A673 (cell line): ENCODE data around the gene HMX1. TPM values are rescaled to one million over a fixed set of nuclear protein-coding genes. Genes with fewer than 3 reads are reported as not detected.

ENCODE experiments used
- BruUV-seq: library from RNA; stranded (reverse); fragments of 400-500 nt; replicated peaks from 2 replicates; lab custom pipeline; 2021; lab: Mats Ljungman, UMichigan
- CTCF ChIA-PET: fragments of 300-600 bp; sonication (Branson Sonifier 250); formaldehyde crosslinking; loops from one replicate; lab custom pipeline; 2022; ENCODE audit warnings: antibody characterized with exemption; lab: Charles Lee
- POLR2A ChIA-PET: fragments of 300-600 bp; sonication (Branson Sonifier 250); formaldehyde crosslinking; loops from one replicate; lab custom pipeline; 2022; ENCODE audit warnings: antibody characterized with exemption; ENCODE audit not compliant: low non-redundant PET; lab: Charles Lee
- DNase-seq: peaks from one replicate; pipeline ENCODE4 v3.0.0-alpha.2; 2015; ENCODE audit warnings: low spot score
- H3K27ac ChIP-seq: fragments of 200-600 bp; sonication (generic); 2 replicates; pipeline ENCODE4 v1.5.1; 2016; ENCODE audit warnings: mixed run types, low read depth, mild to moderate bottlenecking, mixed read lengths, antibody characterized with exemption, low read length; ENCODE audit not compliant: poor library complexity, severe bottlenecking
- H3K27me3 ChIP-seq: fragments of 200-600 bp; sonication (generic); replicated peaks from 2 replicates; pipeline ENCODE4 v1.6.1; 2017; ENCODE audit warnings: mixed run types, low read depth, mild to moderate bottlenecking, mixed read lengths, antibody characterized with exemption, low read length; ENCODE audit not compliant: insufficient read depth, poor library complexity
- H3K36me3 ChIP-seq: fragments of 200-600 bp; sonication (generic); 2 replicates; pipeline ENCODE4 v1.6.1; 2016; ENCODE audit warnings: mixed run types, mild to moderate bottlenecking, mixed read lengths, antibody characterized with exemption, low read length; ENCODE audit not compliant: insufficient read depth, poor library complexity, severe bottlenecking
- H3K4me1 ChIP-seq: fragments of 200-600 bp; sonication (generic); 2 replicates; pipeline ENCODE4 v1.6.1; 2017; ENCODE audit warnings: mixed run types, mild to moderate bottlenecking, mixed read lengths, antibody characterized with exemption, low read length; ENCODE audit not compliant: insufficient read depth, poor library complexity, severe bottlenecking
- H3K4me3 ChIP-seq: fragments of 200-600 bp; sonication (generic); 2 replicates; pipeline ENCODE4 v1.5.1; 2016; ENCODE audit warnings: low read depth, mixed run types, mild to moderate bottlenecking, mixed read lengths, low read length; ENCODE audit not compliant: poor library complexity, severe bottlenecking
- H3K9me3 ChIP-seq: fragments of 200-600 bp; sonication (generic); 2 replicates; pipeline ENCODE4 v1.6.1; 2016; ENCODE audit warnings: mixed run types, low read depth, mild to moderate bottlenecking, mixed read lengths, antibody characterized with exemption, low read length; ENCODE audit not compliant: poor library complexity, severe bottlenecking
- EZH2 ChIP-seq: fragments of 200-600 bp; sonication (generic); IDR thresholded peaks from 2 replicates; pipeline ENCODE4 v1.6.1; 2017; ENCODE audit warnings: borderline replicate concordance, low read depth, mild to moderate bottlenecking, mixed read lengths, antibody characterized with exemption, low read length; ENCODE audit not compliant: poor library complexity, severe bottlenecking
- intact Hi-C: fragments of 100-400 bp; cut with micrococcal nuclease; formaldehyde crosslinking; loops from one replicate; pipeline ENCODE4 v1.10.0; 2022; ENCODE audit not compliant: unreplicated experiment
- total RNA-seq: library from RNA; stranded (reverse); gene quantifications from 2 replicates; pipeline ENCODE4 v1.2.3, GENCODE V29; 2021
- TF ChIP-seq, protein P1 (sequence below): fragments of 300-800, 200-600 bp; sonication (generic); conservative IDR thresholded peaks from 2 replicates; pipeline ENCODE4 v1.5.1; 2017; ENCODE audit warnings: low read depth, mild to moderate bottlenecking, antibody characterized with exemption, low read length, moderate library complexity, mixed read lengths

Gene HMX1
- total RNA-seq, 1 experiment from 2014 or later, result 0.26 TPM

DNA sequence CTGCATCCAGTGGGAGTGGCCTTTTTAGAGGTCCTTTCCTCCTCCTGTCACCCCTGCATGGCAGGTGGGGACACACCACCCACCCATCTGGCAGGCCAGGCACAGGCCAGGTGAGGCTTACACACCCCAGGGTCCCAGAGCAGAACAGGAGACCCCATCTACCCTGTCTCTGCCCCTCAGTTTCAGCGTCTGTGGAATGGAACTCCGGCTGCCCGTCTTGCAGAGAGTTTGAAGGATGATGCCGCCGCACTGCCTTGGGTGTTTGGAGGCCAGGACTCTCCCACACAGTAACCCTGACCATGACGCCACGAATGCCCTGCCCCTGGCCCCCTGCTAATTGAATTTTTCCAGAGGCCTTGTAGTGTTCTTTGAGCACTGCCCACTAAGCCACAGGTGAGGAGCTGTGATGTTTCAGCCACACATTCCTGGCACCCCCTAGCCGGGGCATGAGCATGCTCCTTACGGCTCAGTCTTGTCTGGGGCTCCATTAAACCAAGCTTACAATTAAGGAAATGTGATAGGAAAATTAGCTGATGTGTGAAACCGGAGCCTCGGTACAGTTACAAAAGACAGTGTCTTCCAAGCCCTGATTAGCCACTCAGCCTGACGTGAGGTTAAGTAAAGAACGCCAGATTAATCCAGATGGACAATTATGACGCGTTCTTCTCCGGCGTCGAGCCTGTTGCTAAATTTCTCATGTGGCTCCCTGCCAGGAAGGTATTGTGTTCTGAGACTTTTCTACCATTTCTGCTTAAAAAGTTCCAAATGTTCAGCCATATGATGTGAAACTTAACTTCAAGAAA is 39.3 kb downstream of the HMX1 start:
- ChIA-PET CTCF (no interaction called here), POLR2A (no interaction called here)
- H3K4me3 ChIP-seq, result no peak overlapping the region
- peak; percentile 40 for DNase-seq
- no peaks in the 10 kb centered on the region for H3K9me3 ChIP-seq
- no TSS peak for BruUV-seq
- H3K27me3 ChIP-seq, result no peaks in the 10 kb centered on the region
- intact Hi-C loops, result no loop called here
- H3K27ac ChIP-seq, result no peak overlapping the region
- no peaks in the 10 kb centered on the region for H3K36me3 ChIP-seq
- no peak for TF ChIP-seq EZH2
- TF ChIP-seq, protein P1, sequence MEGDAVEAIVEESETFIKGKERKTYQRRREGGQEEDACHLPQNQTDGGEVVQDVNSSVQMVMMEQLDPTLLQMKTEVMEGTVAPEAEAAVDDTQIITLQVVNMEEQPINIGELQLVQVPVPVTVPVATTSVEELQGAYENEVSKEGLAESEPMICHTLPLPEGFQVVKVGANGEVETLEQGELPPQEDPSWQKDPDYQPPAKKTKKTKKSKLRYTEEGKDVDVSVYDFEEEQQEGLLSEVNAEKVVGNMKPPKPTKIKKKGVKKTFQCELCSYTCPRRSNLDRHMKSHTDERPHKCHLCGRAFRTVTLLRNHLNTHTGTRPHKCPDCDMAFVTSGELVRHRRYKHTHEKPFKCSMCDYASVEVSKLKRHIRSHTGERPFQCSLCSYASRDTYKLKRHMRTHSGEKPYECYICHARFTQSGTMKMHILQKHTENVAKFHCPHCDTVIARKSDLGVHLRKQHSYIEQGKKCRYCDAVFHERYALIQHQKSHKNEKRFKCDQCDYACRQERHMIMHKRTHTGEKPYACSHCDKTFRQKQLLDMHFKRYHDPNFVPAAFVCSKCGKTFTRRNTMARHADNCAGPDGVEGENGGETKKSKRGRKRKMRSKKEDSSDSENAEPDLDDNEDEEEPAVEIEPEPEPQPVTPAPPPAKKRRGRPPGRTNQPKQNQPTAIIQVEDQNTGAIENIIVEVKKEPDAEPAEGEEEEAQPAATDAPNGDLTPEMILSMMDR, result no peak
- no peaks in the 10 kb centered on the region for H3K4me1 ChIP-seq

DNA sequence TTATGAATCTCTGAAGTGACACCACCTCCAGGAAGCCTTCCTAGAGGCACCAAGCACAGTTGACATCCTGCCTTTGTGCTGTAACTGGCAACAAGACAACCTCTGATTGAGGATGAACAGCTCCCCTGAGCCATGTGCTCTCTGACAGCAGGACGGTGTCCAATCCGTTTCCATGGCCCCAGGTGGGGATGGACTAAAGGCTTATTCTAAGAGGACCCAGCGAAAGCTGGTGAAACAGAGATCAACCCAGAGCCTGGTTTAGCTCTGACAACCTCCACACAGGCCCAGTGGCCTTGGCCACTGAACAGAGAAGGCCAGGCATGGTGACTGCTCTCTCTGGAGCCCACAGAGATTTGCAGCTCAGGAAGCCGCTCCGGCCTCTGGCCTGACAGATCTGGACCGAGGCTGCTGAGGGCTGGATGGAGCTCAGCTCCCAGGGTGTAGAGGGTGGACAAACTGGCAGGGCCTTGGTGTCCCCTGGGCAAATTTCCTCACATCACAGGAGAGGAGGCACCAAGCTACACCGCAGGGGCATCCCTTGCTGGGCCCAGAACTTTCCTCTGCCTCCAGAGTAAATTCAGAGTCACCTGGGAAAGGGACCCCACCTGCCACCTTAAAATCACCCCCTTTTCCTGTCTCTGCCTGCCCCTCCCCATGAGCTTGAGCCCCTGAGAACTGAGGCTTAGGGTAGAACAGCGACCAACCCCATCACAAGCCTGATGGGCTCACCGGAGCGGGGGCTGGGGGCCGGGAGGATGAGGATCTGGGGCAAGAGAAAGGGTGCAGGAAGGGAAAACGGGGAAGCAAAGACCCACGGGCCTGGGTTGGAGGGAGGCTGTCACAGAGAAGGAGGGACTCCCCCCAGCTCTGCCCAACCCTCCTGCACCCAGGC is 40.2 kb downstream of the HMX1 start:
- Histone ChIP-seq H3K27ac (no peak overlapping the region), H3K36me3 (no peaks in the 10 kb centered on the region), H3K4me1 (no peaks in the 10 kb centered on the region), H3K27me3 (no peaks in the 10 kb centered on the region), H3K9me3 (no peaks in the 10 kb centered on the region), H3K4me3 (no peak overlapping the region)
- BruUV-seq, result no TSS peak
- no peak for DNase-seq
- intact Hi-C loops, result no loop called here
- POLR2A ChIA-PET, result no interaction called here
- TF ChIP-seq, protein P1, result no peak
- TF ChIP-seq EZH2, result no peak
- CTCF ChIA-PET, result no interaction called here

DNA sequence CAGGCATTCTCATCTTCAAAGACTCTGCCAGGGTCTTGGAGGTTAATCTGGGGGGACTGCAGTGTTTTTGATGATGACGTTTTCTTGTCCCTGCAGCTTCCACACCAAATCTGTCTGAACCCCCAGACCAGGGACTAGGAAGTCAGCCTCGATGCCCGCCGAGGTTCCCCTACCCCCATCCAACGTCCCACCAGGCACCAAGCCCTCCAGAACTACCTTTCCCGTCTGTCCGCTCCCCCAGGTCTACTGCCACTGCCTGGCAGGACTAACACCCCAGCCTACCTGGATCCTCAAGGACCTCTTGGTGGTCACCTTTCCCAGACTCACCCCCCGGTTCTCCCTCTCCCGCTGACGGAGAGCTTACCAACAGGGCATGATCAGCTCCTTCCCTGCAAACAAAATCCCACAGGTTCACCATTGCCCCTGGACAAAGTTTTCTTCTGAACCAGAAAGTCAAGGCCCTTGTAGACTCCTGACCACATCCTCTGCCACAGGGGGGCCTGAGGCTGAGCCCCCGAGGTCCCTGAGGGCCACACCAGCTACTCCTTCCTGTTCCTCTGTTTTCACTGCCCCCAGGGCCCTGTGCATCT is 40.9 kb downstream of the HMX1 start:
- H3K36me3 ChIP-seq, result no peaks in the 10 kb centered on the region
- BruUV-seq, result no TSS peak
- no peak overlapping the region for H3K27ac ChIP-seq
- no peak overlapping the region for H3K4me3 ChIP-seq
- no peaks in the 10 kb centered on the region for H3K4me1 ChIP-seq
- no peak for DNase-seq
- H3K27me3 ChIP-seq, result peaks cover 2% of the 10 kb centered on the region
- ChIA-PET POLR2A (no interaction called here), CTCF (no interaction called here)
- H3K9me3 ChIP-seq, result no peaks in the 10 kb centered on the region
- intact Hi-C loops, result no loop called here
- TF ChIP-seq EZH2, result no peak
- TF ChIP-seq, protein P1, result no peak
